Urinary bladder (tissue), 4 donors: Measurements from ENCODE around the gene TSEN54. TPM values are rescaled to one million over a fixed set of nuclear protein-coding genes. Genes with fewer than 3 reads are reported as not detected.

Source experiments
- DNase-seq: peaks from one replicate; pipeline ENCODE4 v3.0.0-alpha.2; 2015; ENCODE audit errors: extremely low spot score
- H3K27ac ChIP-seq: one replicate; pipeline ENCODE4 v1.5.1; 2013; ENCODE audit warnings: low read depth, mild to moderate bottlenecking, moderate library complexity
- H3K36me3 ChIP-seq: one replicate; pipeline ENCODE4 v1.6.1; 2013; ENCODE audit warnings: mild to moderate bottlenecking, moderate library complexity; ENCODE audit not compliant: insufficient read depth
- H3K4me1 ChIP-seq: one replicate; pipeline ENCODE4 v1.6.1; 2013; ENCODE audit warnings: mild to moderate bottlenecking, moderate library complexity; ENCODE audit not compliant: insufficient read depth
- H3K4me3 ChIP-seq: one replicate; pipeline ENCODE4 v1.5.1; 2013; ENCODE audit warnings: low read depth, low read length
- WGBS: extraction: QIAGEN DNeasy Blood & Tissue Kit; methylation state at CpG from one replicate; pipeline ENCODE4 v1.1.7; 2013; 5-methylcytosine and 5-hydroxymethylcytosine counted together
- polyA plus RNA-seq: library from polyadenylated mRNA; stranded (reverse); fragments of 200-250 nt; gene quantifications from one replicate; pipeline ENCODE4 v1.2.3, GENCODE V29; 2013
- total RNA-seq: library from RNA; depleted of rRNA; stranded (reverse); fragments of >200 nt; gene quantifications from one replicate; pipeline ENCODE4 v1.2.3, GENCODE V29; 2014
- donor health status: healthy with polysubstance abuse.
- donor health status: healthy.

Gene TSEN54
- total and polyA plus RNA-seq, 2 donors, result 10.9 to 20.4 TPM

DNA sequence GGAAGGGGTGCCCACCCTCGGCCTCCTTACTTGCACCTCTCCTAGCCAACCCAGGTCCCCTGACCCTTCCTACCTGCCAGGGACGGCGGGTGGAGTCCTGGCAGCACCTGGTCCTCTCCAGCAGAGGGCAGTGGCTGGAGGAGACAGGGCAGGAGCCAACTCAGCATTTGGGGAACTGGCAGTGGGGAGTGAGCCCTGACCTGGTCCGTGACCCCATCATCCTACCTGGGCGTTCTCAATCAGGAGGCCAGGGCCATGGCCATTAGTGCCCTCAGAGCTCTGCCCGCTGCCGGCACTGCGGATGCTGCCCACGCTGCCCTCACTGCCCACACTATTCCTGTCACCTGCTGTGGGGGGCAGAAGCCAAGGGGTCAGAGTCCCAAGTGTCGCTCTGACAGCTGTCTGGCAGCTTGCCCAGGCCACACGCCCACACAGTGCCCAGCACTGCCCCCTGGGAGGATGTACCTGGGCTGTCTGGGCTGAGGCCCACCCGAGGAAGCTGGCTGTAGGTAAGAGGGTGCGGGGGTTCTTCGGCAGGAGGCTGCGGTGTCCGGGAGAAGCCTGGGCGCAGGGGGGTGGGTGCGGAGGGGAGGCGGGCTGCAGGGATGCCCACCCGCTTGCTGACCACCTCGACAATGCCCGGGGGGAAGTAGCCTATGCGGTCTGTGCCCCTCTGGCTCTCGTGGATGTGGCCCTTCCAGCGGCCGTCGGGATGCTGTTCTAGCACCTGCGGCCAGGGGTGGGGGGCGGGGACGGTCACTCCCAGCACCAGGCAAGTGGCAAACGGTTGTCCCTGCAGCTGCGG is 11.8 kb upstream of the TSEN54 start:
- WGBS, result 78% methylated on average over 32 of the region's 32 CpGs
- no peak overlapping the region for H3K27ac ChIP-seq
- H3K4me3 ChIP-seq, result no peak overlapping the region
- H3K36me3 ChIP-seq, result no peaks in the 10 kb centered on the region
- H3K4me1 ChIP-seq, result no peaks in the 10 kb centered on the region
- no peak for DNase-seq

- H3K4me3 ChIP-seq, result no peak overlapping the region
- WGBS, result 90% methylated on average over 4 of the region's 4 CpGs
- H3K4me1 ChIP-seq, result no peaks in the 10 kb centered on the region
- H3K27ac ChIP-seq, result no peak overlapping the region
- no peak for DNase-seq
- H3K36me3 ChIP-seq, result no peaks in the 10 kb centered on the region
These were observed 11.2 kb upstream of the TSEN54 start for GRCh38 chr17:75505152-75505409.

DNA sequence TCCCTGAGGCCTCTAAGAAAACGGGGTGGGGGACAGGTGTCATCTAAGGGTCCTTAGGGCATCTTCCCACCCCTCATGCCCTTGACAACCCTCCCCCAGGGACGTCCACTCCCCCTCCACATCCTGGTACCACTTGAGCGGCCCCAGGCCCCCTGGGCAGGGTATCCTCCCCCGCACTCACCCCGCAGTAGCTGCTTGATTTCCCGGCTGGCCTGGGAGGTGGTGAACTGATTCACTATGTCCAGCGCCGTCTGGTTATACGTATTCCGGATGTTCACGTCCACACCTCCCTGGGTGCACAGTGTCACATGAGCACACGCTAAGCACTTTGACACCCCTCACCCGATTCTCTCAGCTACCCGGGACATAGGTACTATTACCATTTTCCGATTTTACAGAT is 10.7 kb upstream of the TSEN54 start:
- H3K4me1 ChIP-seq, result no peaks in the 10 kb centered on the region
- no peaks in the 10 kb centered on the region for H3K36me3 ChIP-seq
- 87% methylated on average over 15 of the region's 15 CpGs for WGBS
- H3K27ac ChIP-seq, result no peak overlapping the region
- H3K4me3 ChIP-seq, result no peak overlapping the region
- DNase-seq, result no peak

GRCh38 chr17:75506134-75506533 is 10.2 kb upstream of the TSEN54 start:
- Histone ChIP-seq H3K36me3 (no peaks in the 10 kb centered on the region), H3K4me1 (no peaks in the 10 kb centered on the region)
- WGBS, result 90% methylated on average over 21 of the region's 21 CpGs

GRCh38 chr17:75506888-75507287 is 9.4 kb upstream of the TSEN54 start:
- H3K4me3 ChIP-seq, result no peak overlapping the region
- no peaks in the 10 kb centered on the region for H3K36me3 ChIP-seq
- DNase-seq, result no peak
- WGBS, result 90% methylated on average over 20 of the region's 20 CpGs
- H3K4me1 ChIP-seq, result no peaks in the 10 kb centered on the region
- H3K27ac ChIP-seq, result no peak overlapping the region

More at GRCh38 chr17:75506134-75506533, 10.2 kb upstream of the TSEN54 start:
- DNase-seq, result no peak
- no peak overlapping the region for H3K4me3 ChIP-seq
- no peak overlapping the region for H3K27ac ChIP-seq

DNA sequence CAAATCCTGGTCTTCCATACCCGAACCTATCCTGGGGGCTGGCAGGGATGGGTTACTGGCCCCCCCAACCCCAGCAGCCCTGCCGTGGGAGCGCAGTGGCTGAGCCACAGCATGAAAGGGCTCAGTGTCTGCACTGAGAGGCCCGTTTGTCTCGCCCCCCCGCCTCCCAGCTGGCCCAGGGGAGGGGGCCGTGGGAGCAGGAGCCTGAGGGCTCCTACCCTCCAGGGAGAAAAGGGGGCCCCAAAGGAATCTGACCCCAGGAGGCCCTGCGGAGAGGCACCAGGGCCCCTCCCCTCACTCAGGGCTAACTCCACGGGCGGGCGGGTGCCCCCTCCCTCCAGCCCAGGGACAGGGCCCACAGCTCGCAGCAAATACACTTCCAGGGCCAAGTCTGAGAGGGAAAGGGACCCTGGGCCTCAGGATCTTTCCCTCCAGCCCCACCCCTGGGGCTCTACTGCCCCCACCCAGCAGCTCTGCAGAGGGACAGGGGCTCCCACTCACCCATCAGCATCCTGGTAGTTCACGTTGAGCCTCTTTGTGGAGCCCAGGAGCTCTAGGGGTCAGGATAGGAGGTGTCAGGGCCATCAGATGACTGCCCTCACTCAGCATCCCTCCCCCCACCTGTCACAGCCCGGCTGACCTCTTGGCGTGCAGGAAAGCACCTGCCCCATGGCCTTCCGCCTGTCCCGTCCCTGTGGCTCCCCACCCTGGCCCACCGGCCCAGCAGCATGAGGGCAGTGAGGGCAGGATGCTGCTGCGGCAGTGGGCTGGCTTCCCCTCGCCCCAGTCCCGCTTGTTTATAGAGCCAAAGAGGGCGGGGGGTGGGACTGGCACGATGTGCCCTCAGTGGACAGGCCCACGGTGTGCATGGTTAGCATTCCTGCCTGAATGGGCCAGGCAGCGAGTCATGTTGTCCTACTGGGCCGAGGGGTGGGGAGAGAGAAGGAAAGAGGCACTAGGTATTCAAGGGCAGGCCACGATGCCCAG is 8.3 kb upstream of the TSEN54 start:
- Histone ChIP-seq H3K27ac (no peak overlapping the region), H3K4me1 (no peaks in the 10 kb centered on the region), H3K36me3 (no peaks in the 10 kb centered on the region), H3K4me3 (no peak overlapping the region)
- 74% methylated on average over 27 of the region's 27 CpGs for WGBS
- no peak for DNase-seq

DNA sequence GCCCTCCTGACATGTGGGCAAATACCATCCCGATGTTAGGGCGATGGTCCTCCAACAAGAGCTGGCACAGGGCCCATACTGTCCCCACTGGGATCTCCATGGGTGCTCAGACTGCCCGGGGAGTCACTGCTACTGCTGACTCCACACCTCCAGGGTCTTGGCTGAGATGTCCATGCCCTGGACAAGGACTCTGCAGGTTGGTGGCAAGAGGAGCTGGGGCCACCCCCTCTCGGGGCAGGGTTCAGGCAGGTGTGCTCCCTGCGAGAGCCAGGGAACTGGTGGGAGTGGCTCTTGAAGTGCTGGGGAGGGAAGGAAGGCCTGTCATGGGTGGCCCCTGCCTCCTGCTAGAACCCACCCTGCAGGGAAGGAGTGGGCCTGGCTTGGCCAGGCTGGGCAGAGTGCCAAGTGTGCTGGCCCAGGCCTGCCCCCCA is 7.4 kb upstream of the TSEN54 start:
- no peak for DNase-seq
- 65% methylated on average over 5 of the region's 5 CpGs for WGBS
- no peak overlapping the region for H3K4me3 ChIP-seq
- no peaks in the 10 kb centered on the region for H3K36me3 ChIP-seq
- no peaks in the 10 kb centered on the region for H3K4me1 ChIP-seq
- no peak overlapping the region for H3K27ac ChIP-seq

DNA sequence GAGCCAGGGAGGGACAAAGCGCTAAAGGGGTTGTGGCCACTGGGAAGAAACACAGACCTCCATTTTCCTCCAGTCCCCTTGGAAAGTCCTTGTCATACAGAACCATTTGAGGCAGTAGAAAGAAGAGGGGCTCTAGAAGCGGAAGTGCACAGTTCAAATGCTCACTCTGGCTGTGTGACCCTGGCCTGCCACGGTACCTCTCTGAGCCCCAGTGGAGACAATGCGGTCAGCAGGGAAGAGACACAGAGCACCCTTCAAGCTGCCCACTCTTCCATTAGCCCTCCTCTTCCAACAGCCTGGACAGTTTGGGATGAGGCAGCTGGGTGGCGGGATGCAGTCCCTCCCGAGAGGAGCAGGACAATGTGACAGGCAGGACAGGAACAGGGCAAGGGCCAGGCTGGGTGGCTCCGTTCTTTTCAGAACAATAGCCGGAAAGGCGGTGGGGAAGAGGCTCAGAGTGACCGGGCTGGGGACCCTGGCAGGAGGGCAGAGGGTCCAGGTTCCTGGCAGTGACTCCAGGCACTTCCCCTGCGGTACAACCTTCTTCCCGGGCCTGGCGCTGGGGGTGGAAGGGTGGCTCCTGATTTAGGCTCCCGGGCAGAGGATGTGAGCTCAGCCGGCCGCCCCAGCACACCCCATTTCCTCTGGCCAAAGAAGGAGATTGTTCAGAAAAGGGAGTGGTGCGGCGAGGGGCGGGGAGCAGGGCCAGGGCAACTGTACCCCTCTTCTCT is 6.6 kb upstream of the TSEN54 start:
- DNase-seq, result no peak
- no peak overlapping the region for H3K27ac ChIP-seq
- H3K36me3 ChIP-seq, result no peaks in the 10 kb centered on the region
- H3K4me3 ChIP-seq, result no peak overlapping the region
- WGBS, result 79% methylated on average over 19 of the region's 19 CpGs
- H3K4me1 ChIP-seq, result no peaks in the 10 kb centered on the region

- 86% methylated on average over 4 of the region's 4 CpGs for WGBS
- DNase-seq, result no peak
- Histone ChIP-seq H3K27ac (no peak overlapping the region), H3K36me3 (no peaks in the 10 kb centered on the region), H3K4me3 (no peak overlapping the region), H3K4me1 (no peaks in the 10 kb centered on the region)
These were observed 5.1 kb upstream of the TSEN54 start for GRCh38 chr17:75511270-75511609.

GRCh38 chr17:75511610-75512575 is 4.4 kb upstream of the TSEN54 start:
- no peaks in the 10 kb centered on the region for H3K36me3 ChIP-seq
- H3K4me1 ChIP-seq, result no peaks in the 10 kb centered on the region
- no peak for DNase-seq
- H3K4me3 ChIP-seq, result no peak overlapping the region
- 62% methylated on average over 13 of the region's 13 CpGs for WGBS
- H3K27ac ChIP-seq, result no peak overlapping the region

DNA sequence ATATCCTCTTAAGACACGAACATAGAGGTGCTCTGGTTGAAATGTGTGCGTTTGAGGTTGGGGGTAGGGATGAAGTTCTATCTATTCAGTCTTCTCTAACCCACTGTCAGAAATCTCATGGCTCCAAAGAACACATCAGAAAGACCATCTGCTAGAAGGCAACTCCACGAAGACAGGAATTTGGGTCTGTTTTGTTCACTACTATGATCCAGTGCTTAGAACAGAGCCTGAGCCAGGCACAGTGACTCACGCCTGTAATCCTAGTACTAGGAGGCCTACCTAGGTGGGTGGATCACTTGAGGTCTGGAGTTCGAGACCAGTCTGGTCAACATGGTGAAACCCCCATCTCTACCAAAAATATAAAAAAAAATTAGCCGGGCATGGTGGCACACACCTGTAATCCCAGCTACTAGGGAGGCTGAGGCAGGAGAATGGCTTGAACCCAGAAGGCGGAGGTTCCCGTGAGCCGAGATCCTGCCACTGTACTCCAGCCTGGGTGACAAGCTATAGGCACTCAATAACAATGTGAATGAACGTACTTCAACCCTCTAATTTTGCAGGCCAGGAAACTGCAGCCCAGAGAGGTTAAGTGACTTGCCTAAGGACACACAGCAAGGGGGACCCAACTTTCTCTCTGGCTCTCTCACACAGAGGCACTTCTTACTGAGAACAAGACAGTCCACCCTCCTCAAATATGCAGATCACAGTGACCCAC is 3.2 kb upstream of the TSEN54 start:
- Histone ChIP-seq H3K27ac (no peak overlapping the region), H3K4me3 (peak overlapping the region; percentile 85), H3K36me3 (no peaks in the 10 kb centered on the region), H3K4me1 (no peaks in the 10 kb centered on the region)
- WGBS, result 53% methylated on average over 10 of the region's 10 CpGs
- DNase-seq, result no peak

DNA sequence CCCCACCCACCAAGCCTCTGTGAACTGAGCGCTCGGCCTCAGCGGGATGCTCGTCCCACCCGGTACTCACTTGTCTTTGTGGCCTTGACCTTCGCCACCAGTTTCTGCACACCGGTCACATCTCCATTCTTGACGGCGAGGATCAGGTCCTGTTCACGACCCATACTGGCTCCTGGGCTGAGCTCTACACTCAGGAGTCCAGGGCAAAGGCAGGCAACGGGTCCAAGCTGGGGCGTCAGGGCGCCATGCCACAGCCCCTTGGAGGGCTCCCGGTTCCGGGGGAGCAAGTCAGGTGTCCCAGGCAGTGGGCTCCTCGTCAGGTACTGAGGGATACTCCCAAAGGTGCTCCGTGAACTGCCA is 2.7 kb upstream of the TSEN54 start:
- DNase-seq, result no peak
- Histone ChIP-seq H3K4me3 (peak overlapping the region; percentile 85), H3K4me1 (no peaks in the 10 kb centered on the region), H3K27ac (no peak overlapping the region), H3K36me3 (no peaks in the 10 kb centered on the region)
- 85% methylated on average over 17 of the region's 17 CpGs for WGBS
